HG03442 (cell line): ENCODE results near the gene HACL1.

ENCODE experiments used
- ATAC-seq: cut with Tn5 transposase; IDR thresholded peaks from one replicate; pipeline ENCODE4 v1.9.1; 2021; ENCODE audit warnings: mild to moderate bottlenecking, moderate library complexity; ENCODE audit not compliant: unreplicated experiment

Gene HACL1

DNA sequence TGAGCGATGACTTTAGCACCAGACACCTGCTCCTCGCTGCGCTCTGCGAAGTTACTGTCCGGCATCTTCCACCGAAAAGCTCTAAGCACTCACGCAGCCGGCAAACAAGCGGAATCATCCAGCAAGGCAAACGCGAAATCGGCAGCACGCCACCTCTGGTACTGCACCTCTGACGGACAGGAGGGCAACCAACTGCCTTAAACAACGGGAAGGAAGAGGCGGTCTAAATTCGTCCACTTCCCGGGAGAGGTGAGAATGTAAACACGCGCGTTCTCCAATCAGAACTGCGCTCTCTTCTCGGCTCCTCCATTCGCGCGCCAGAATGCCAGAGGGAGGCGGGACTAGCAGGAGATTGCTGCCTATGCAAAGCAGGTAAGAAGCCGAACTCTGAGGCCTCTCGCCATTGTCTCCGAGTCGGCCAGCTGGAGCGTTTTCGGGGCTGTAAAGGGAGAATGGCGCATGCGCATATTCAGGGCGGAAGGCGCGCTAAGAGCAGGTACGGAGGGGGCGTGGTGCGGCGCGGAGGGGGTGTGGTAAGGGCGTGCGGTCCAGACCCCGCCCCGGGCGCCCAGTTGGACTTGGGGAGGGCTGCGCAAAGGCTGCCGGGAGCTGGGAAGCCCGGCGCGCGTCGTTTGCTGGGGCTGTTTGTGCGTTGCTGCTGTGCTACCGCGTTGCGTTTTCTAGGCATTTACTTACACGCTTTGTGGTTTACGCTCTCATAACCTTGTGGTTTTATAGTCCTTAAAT, at the start of gene HACL1, which contains the start of gene BTD:
Gene HACL1, minus strand, starts transcription at position 171 of the 747 bp plus-strand sequence. Its CDS starts 106 bp downstream, at position 65.
Gene BTD, plus strand, starts transcription at position 347 of the 747 bp plus-strand sequence. CDS start 33,695 bp downstream, outside the sequence.
- ATAC-seq, result peak; percentile 92

DNA sequence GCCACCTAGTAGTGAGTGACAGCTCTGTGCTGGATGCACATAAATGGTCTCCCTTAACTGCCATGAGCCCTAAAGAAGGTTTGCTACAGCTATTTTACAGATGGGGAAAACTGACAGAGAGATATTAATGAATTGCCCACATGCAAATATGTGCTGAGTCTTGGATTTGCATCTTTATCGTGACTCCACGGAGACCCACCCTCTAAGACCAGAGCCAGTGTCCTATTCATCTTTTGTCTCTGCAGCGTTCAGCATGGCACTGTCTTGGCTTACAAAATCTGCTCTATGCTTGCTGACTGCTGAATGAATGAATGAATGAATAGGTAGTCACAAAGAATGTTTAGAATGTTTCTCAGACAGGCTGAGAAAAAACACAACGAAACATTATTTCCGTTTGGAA, 48.5 kb upstream of the HACL1 start:
- ATAC-seq, result no peak

DNA sequence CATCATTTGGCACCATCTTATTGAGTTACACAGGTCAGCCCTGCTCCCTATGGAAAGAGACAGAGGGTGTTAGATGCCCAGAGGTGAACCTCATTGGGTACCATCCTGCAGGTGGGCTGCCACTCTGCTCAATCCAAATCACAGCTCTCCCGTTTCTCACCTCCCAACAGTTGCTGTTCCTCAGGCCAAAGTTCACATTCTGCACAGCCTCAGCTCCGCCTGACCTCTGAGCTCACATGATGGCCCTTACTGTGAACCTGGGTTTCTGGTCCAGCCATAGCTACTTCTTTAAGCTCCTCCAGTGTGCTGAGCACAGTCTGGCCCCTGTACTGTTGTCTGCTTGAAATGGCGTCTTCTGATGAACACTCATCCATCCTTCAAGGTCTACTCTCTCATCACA, 48.0 kb upstream of the HACL1 start:
- no peak for ATAC-seq

DNA sequence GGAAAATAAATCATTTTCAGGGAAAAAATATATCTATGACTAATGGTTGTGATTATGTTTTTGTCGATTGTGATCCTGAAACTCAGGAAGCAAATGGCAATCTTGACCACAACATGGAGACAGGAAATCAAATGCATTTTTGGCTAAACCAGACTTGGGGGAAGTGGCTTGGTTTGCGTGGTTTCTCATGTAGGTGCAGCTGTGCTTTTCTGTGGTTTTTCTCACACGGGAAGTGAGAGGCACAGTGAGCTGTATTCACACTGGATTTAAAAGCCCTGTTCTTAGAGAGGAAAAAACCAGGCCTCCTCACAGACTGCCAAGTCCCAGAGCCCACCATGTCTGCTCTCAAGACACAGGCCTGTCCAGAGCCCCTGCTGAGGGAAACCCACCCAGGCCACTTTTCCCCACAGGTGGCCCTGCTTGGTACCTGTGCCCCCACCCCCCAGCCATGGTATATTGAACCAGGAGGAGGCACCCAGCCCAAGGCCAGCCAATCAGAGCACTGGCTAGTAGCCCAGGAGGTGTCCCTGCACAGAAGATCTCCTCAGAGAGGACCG, 46.3 kb upstream of the HACL1 start:
- ATAC-seq, result peak; percentile 93

DNA sequence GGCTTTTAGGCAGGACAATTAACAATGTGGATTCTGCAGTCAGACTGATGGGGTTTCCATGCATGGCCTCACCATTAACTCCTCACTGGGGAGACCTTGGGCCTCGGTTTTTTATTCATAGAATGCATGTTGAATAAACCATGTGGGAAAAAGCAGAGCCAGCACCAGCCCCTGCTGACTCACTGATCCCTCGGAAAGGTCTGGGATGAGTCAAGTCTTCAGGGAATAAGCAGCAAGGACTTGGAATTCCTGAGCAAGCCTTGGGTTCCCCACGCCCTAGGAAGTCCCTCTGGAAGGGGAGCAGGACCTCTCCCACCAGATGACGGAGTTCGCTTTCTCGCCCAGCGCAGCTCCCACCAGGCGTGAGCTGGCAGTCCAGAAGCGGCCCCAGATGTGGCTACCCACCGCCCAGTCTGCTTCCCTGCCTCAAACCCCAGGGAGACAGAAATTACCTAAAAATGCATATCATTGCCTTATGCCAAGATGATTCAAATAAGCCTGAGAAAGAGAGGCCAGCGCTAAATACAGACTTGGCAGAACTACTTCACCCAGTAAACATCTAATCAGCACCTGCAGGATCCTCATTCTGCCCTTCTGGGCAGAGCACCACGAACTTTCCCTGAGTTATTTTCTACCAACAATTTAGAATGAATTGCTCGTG, 45.6 kb upstream of the HACL1 start:
- ATAC-seq, result no peak

DNA sequence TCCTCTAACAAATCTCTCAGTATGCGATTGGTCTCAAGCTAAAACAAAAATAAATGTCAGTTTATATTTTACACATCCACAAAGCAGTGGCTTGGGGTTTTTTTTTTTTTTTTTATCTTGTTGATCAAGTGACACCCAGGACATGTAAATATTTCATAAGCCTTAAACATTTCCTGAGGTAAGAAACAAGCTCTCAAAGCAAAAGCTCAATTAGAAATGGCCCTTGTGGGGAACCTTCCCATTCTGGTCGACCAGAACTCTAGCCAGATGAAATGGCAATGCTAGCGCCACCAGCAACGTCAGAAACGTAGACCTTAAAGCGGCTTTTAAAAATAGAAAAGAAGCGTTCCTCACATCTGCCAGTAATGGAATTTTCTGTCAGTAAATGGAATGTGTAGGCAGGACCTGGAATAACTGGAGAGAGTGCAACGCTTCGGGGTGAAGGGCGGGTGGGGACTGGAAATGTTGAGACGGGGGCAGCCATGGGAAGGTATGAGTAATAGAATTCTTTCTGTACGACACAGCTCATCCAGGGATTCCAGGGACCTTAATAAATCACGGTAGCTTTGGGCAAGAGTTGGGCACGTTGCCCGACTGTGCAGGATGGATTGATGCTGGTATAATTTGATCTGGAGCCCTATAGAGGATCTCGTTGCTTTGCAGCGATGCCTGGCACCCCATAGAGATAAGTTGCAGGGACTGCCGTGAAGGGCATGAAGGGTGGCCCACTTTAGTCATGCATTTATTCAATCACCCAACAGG, 44.6 kb upstream of the HACL1 start:
- no peak for ATAC-seq

DNA sequence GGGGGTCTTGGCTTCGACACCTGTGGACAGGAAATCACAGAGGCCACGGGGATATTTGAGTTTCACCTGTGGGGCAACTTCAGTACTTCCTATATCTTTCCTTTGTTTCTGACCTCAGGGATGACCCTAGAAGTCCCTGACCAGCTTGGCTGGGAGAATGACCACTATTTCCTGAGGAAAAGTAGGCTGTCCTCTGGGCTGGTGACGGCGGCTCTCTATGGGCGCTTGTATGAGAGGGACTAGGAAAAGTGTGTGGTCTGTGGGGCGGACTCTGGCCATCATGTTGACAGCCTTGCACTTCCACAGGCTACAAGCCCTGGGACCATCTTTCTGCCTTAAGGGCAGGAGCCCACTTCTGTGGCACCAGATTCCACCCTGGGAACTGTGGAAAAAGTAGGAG, 43.9 kb upstream of the HACL1 start:
- ATAC-seq, result no peak

DNA sequence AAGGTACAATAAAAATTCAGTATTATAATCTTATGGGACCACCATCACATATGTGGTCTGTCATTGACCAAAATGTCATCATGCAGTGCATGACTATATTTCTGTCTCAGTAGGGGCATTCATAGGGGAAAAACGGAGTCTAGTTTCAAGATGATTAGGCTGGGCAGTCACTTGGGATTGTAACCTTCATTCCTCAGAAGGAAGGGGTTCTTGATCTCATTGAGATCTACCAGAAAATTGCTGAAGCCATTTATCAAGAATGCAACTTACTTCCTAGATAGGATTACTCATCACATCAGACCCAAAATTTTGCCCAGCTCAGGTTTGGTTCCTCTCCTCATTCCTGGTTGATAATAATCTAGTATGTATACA, 37.5 kb upstream of the HACL1 start:
- no peak for ATAC-seq

DNA sequence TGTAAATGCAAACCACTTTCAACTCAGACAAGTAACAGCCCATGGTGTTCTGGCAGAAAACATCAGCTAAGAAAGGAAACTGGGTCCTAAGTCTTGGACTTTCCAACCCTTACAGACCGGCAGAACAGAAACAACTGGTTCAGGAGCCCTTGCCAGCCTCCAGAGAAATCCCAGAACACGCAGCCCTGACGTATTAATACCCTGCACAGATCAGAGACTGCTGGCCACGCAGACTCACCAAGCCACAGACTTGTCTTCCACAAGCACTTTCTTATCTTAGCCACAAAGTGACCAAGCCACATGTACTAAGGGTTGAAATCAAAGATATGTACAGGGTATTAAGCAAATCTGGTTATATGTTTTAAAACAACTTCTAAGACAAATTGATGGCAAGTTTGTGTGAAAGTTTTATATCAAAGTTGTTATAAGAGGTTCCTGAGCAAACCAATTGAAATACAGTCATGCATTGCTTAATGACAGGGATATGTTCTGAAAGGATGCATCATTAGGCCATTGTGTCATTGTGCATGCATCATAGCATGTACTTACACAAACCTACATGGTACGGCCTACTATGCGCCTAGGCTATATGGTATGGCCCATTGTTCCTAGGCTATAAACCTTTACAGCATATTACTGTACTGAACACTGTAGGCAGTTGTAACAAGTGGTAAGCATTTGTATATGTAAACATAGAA, 37.0 kb upstream of the HACL1 start:
- ATAC-seq, result no peak

DNA sequence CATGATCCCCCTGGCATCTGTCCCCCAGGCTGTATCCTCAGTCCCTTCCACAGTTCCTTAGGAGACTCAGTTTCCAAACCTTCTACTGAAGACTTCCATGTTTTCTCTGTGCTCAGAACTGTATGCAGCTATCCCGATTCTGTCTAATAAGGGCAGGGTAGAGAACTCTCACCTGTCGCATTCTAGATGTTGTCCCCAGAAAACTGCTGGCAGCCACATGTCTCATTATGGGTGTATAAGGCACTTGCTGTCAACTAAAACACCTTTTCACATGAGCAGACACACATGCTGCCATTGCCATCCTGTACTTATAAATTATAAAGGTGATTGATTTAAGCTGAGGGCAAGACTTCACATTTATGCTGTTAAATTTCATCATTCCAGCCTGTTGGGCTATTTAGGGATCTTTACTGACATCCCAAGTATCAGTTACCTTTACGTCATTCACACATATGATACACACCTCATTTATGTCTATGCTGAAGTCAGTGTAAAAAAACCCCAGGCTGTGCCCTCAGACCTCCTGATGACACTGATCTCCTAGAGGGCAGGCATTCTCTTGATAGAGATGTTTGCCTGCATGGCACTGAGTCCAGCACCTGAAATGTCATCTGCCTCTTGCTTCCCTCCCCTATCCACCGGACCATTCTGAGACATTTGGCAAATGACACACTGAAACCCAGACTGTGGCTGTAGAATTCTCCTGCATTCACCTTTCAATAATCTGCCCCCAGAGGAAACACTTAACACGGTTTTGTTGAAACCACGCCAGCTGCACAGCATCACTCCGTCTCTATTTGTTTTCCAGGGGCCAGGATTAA, 36.0 kb upstream of the HACL1 start:
- no peak for ATAC-seq

DNA sequence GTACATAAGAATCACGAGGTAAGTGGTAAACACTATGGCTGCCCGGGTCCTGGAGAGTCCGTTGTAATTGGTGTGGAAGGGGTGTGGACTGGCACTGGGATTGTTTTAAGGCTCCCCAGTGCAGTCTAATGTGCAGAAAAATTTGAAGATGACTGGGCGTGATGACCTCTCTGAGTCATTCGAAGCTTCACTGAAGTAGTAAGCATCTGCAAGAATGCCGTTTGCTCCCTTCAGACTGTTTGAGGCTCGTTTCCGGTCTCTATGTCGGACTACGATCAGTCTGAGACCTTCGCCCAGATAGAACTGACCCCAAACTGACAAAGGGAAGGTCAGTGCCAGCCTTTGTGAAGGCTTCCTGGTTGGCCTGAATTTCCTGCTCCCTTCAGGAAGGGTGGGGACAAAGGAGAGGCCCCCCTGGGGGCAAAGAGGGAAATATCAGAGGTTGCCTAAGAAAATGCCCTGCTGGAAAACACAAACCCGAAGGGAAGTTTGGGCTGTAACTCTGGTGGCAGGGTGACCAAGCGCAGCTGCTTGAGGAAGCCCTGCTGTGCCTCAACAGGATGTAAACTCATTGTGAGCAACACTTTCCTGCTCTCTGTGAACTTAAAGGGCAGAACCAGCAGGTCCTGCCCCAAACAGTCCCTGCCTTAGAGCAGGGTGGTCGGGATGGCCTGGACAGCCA, 34.8 kb upstream of the HACL1 start:
- peak; percentile 56 for ATAC-seq

DNA sequence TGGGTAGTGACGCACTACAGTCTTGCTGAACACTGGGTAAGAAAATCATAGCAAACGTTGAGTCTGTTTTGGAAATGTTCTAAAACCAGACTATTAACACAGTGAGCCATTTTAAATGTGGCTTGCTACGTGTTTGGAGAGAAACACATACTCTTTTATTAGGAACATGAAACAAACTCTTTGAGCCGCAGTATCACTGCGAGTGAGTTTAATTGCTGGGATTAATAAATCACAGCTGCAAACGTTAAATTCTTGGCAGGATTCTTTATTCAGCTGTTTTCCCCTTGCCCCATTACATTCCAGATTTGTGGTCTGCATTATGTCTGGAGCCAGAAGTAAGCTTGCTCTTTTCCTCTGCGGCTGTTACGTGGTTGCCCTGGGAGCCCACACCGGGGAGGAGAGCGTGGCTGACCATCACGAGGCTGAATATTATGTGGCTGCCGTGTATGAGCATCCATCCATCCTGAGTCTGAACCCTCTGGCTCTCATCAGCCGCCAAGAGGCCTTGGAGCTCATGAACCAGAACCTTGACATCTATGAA, 33.8 kb upstream of the HACL1 start:
- ATAC-seq, result no peak

DNA sequence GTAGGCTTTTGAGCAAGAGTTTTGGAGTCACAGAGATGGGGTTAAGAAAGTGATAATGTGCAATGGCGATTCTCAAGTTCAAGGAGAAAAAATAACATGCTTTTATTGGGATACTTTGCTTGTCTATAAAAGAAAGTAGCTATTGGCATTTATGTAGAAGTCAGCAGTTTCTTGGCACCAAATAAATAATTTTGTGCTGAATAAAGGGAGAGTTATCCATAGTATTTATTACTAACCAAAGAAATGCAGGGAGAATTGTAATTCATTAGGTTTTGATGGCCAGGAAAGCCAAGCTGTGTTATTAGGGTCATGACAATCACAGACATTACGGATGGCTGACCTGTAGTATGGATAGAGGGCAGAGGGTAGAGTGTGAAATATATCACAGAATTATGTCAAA, 33.3 kb upstream of the HACL1 start:
- no peak for ATAC-seq

DNA sequence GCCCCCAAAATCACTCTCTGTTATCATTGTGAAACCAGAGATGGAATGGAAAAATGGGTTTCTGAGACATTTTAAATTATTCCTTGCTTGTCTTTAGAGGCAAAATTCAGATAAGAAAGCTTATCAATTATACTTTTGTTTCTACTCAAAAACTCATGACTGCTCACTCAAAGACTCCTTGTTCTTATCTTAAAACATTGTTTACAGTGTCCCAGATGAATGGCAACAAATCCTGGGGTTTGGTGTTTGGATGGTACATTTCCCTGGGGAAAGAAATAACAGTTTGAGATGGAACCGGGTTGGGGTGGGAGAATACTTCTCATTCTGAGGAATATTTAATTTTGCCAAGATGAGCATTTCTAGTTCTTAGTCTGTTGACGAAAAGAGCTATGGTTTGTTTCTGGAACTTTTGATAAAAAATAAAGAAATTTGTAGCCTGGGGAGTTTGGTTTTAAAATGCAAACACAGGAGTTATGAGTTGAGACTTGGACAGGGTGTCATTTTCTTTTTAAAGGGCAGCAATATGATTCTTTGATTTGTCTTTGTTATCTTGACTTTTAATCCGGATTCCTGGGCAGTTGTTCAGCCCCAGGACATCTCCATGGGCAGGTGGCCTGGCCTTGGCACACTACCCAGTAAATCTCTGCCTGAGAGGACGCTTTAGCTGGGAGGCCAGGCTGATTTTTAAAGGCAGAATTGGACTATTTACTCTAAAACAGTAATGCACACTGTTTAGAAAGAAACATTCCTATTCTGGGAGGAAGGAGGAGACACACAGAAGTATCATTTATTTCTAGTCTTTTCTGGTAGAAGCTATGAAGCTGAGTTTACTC, 32.6 kb upstream of the HACL1 start:
- no peak for ATAC-seq

DNA sequence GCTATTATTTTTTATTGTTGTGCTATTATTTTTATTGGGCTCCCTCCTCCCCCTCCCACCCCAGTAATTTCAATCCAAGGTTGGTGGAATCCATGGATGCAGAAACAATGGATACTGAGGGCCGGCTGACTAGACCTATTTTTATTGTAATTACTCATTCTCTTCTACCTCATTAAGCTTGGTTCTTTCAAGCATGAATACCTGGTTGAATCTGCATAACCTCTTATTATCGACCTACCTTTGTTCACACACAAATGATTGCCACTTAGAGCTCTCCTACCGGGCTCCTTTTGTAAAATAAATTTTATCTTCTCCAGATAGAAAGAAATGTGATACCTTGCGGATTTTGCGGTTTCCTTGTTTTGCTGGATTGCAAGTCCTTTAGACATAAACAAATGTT, 31.8 kb upstream of the HACL1 start:
- no peak for ATAC-seq

DNA sequence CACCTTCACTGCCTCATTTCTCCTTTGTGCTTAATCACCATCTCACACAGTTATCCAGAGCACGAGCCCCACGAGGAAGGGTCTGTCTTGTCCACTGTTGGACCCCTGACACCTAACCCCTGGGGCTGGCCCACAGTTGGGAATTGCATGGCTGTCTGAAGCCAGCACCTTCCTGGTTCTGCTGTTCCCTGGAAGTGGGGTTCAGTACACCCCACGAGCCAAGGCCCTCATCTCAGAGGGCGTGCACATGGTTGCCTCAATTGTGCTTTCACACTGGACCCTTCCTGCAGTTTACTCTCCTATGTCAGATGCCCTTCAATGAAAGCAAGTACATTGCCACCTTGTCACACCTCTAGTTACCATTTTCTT, 30.8 kb upstream of the HACL1 start:
- no peak for ATAC-seq

DNA sequence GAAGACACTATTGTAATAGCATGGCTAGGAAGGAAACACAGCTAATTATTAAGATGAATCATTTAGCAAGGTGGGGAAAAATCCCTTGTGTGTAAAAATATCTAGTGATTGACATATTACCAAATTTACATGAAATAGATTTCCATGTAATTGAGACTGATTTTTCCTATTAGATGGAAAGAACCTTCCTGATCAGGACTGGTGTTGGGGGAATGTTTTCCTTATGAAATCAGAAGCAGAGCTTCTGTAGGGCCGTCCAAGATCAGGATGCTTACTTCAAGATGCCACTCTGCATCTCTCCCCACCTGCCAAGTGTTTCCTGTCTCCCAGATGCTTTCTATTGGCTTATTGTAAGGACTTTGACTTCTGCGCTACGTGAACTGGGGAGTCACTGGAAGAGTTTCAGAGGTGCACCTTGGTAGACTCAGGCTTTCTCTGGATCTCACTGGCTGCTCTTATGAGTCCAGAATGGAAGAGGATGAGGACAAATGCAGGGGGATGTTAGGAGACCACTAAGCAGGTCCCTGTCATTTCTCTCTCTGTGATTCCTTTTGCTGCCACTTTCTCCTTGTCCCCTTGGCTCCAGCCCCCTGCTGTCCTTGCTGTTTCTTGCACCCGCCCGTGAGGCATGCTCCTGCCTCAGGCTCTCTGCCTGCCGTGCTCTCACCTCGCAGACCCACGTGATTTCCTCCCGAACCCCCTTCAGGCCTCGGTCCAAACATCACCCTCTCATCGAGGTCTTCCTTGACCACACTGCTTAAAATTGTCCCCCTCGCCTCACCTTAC, 30.2 kb upstream of the HACL1 start:
- no peak for ATAC-seq
